ENCODE results near the gene ZBTB44. TPM values are rescaled to one million over a fixed set of nuclear protein-coding genes. Genes with fewer than 3 reads are reported as not detected.

ZBTB44 gene
- total RNA-seq, 2 donors from 2014 or later, result 66.1 to 69.2 TPM

DNA sequence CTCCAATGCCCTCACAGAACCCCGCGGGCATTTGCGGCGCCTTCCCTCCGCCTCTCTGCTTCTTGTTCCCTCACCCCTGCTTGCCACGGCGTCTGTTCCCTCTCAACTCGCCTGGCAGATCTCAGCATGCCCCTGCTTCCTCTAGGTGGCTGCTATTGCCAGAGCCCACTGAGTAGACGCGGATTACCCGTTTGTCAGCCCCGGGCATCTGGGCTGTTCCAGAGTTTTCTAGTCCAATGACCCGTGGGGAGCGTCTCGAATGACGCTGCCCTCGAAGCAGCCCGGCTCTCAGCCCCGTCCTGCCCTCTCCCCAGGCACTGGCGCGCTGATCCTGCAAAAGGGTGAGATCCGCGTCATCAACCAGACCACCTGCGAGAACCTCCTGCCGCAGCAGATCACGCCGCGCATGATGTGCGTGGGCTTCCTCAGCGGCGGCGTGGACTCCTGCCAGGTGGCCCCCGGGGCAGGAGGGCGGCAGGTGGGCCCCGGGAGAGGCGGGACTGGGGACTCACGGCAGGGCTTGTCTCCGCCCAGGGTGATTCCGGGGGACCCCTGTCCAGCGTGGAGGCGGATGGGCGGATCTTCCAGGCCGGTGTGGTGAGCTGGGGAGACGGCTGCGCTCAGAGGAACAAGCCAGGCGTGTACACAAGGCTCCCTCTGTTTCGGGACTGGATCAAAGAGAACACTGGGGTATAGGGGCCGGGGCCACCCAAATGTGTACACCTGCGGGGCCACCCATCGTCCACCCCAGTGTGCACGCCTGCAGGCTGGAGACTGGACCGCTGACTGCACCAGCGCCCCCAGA is 105.4 kb downstream of the ZBTB44 start:
- 95 to 96% methylated on average over 41 to 53 of the region's 53 CpGs for WGBS, 2 experiments (ENCODE audit: insufficient coverage in 1 of 2, insufficient read length in 1 of 2)
- H3K36me3 Mint-ChIP-seq (ENCODE audit: low read depth), result peaks cover 11% of the 10 kb centered on the region
- H3K9me3 Mint-ChIP-seq, result no peaks in the 10 kb centered on the region
- Histone ChIP-seq H3K9ac (ENCODE audit: extremely low read depth, low read length, poor library complexity, severe bottlenecking) (no peak overlapping the region), H3K27me3 (ENCODE audit: control insufficient read depth, insufficient read depth, low read length, poor library complexity, severe bottlenecking) (no peaks in the 10 kb centered on the region), H3K27ac (ENCODE audit: low read depth, low read length) (no peak overlapping the region), H3K4me1 (ENCODE audit: control insufficient read depth, insufficient read depth, low read length) (no peaks in the 10 kb centered on the region), H3K36me3 (ENCODE audit: control insufficient read depth, insufficient read depth, low read length) (no peaks in the 10 kb centered on the region), H3K4me3 (ENCODE audit: low read length) (no peak overlapping the region), H3K9me3 (ENCODE audit: control insufficient read depth, low read length) (no peaks in the 10 kb centered on the region)
- H3K27me3 Mint-ChIP-seq (ENCODE audit: insufficient read depth), result no peaks in the 10 kb centered on the region
- DNase-seq, result peak; percentile 39
- no peak overlapping the region for H3K27ac Mint-ChIP-seq
- H3K4me3 Mint-ChIP-seq, result no peak overlapping the region
- no peaks in the 10 kb centered on the region for H3K4me1 Mint-ChIP-seq
- TF ChIP-seq, protein P1, sequence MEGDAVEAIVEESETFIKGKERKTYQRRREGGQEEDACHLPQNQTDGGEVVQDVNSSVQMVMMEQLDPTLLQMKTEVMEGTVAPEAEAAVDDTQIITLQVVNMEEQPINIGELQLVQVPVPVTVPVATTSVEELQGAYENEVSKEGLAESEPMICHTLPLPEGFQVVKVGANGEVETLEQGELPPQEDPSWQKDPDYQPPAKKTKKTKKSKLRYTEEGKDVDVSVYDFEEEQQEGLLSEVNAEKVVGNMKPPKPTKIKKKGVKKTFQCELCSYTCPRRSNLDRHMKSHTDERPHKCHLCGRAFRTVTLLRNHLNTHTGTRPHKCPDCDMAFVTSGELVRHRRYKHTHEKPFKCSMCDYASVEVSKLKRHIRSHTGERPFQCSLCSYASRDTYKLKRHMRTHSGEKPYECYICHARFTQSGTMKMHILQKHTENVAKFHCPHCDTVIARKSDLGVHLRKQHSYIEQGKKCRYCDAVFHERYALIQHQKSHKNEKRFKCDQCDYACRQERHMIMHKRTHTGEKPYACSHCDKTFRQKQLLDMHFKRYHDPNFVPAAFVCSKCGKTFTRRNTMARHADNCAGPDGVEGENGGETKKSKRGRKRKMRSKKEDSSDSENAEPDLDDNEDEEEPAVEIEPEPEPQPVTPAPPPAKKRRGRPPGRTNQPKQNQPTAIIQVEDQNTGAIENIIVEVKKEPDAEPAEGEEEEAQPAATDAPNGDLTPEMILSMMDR (conservative IDR thresholded peaks at IDR 0.05), result no peak

DNA sequence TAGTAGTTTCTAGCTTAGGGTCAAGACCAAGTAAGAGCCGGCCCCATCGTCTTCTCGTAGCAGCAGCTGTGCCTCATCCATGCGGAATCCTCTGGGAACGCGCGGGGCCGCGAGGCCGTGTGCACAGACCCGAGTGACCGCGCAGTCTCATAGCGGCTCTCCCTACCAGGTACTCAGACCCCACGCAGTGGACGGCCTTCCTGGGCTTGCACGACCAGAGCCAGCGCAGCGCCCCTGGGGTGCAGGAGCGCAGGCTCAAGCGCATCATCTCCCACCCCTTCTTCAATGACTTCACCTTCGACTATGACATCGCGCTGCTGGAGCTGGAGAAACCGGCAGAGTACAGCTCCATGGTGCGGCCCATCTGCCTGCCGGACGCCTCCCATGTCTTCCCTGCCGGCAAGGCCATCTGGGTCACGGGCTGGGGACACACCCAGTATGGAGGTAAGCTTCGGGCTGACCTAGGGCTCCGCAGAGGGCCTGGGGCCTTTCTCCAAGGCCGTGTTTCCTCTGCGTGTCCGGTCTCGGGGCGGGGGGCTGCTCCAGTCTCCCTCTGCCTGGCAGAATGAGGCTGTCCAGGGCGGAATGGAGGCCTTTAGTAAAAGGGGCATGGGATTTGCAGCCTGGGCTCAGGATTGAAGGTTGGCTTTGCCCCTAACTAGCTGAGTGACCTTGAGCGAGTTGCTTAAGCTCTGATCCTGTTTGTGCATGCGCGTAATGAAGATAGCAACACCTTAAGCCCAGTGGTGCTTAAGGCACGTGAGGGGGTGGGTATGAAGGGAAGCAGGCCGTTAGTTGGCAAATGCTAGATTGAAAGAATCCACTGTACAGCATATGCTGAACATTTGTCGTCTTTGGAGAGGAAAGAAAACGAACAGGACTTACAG is 106.2 kb downstream of the ZBTB44 start:
- no peak overlapping the region for H3K4me3 Mint-ChIP-seq
- Histone ChIP-seq H3K4me3 (ENCODE audit: low read length) (no peak overlapping the region), H3K36me3 (ENCODE audit: control insufficient read depth, insufficient read depth, low read length) (no peaks in the 10 kb centered on the region), H3K4me1 (ENCODE audit: control insufficient read depth, insufficient read depth, low read length) (no peaks in the 10 kb centered on the region), H3K27me3 (ENCODE audit: control insufficient read depth, insufficient read depth, low read length, poor library complexity, severe bottlenecking) (no peaks in the 10 kb centered on the region), H3K9ac (ENCODE audit: extremely low read depth, low read length, poor library complexity, severe bottlenecking) (no peak overlapping the region), H3K9me3 (ENCODE audit: control insufficient read depth, low read length) (no peaks in the 10 kb centered on the region), H3K27ac (ENCODE audit: low read depth, low read length) (no peak overlapping the region)
- no peaks in the 10 kb centered on the region for H3K4me1 Mint-ChIP-seq
- no peaks in the 10 kb centered on the region for H3K27me3 Mint-ChIP-seq (ENCODE audit: insufficient read depth)
- TF ChIP-seq, protein P1 (conservative IDR thresholded peaks at IDR 0.05), result no peak
- H3K9me3 Mint-ChIP-seq, result no peaks in the 10 kb centered on the region
- peaks cover 12% of the 10 kb centered on the region for H3K36me3 Mint-ChIP-seq (ENCODE audit: low read depth)
- H3K27ac Mint-ChIP-seq, result no peak overlapping the region
- 91 to 94% methylated on average over 30 to 45 of the region's 45 CpGs for WGBS, 2 experiments (ENCODE audit: insufficient coverage in 1 of 2, insufficient read length in 1 of 2)
- DNase-seq, result peak; percentile 42

DNA sequence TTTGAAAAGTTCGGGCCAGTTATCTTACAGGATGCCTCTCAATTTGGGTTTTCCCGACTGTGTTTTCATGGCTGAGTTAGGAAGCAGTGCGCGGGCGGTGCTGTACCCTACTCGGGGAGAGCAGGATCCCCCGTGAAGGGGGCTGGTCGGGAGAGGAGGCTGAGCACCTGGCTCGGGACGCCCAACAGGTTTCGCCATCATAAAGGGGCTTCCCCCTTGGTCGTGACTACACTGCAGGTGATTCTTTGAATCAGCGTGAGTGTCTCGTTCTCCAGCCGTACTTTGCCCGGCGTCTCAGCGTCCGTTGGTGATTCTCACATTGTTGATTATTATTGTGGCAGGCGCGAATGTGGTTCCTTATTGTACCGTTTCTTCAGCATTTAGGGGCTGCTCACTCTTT is 108.6 kb downstream of the ZBTB44 start:
- no peak overlapping the region for H3K4me3 ChIP-seq (ENCODE audit: low read length)
- TF ChIP-seq, protein P1 (conservative IDR thresholded peaks at IDR 0.05), result no peak
- no peaks in the 10 kb centered on the region for H3K4me1 ChIP-seq (ENCODE audit: control insufficient read depth, insufficient read depth, low read length)
- no peak overlapping the region for H3K27ac Mint-ChIP-seq
- no peak overlapping the region for H3K9ac ChIP-seq (ENCODE audit: extremely low read depth, low read length, poor library complexity, severe bottlenecking)
- H3K36me3 Mint-ChIP-seq (ENCODE audit: low read depth), result peaks cover 32% of the 10 kb centered on the region
- H3K9me3 ChIP-seq (ENCODE audit: control insufficient read depth, low read length), result no peaks in the 10 kb centered on the region
- H3K9me3 Mint-ChIP-seq, result peaks cover 12% of the 10 kb centered on the region
- no peaks in the 10 kb centered on the region for H3K4me1 Mint-ChIP-seq
- 91 to 92% methylated on average over 17 to 22 of the region's 22 CpGs for WGBS, 2 experiments (ENCODE audit: insufficient coverage in 1 of 2, insufficient read length in 1 of 2)
- no peak overlapping the region for H3K27ac ChIP-seq (ENCODE audit: low read depth, low read length)
- no peaks in the 10 kb centered on the region for H3K27me3 ChIP-seq (ENCODE audit: control insufficient read depth, insufficient read depth, low read length, poor library complexity, severe bottlenecking)
- DNase-seq, result no peak
- H3K36me3 ChIP-seq (ENCODE audit: control insufficient read depth, insufficient read depth, low read length), result no peaks in the 10 kb centered on the region
- H3K4me3 Mint-ChIP-seq, result no peak overlapping the region
- H3K27me3 Mint-ChIP-seq (ENCODE audit: insufficient read depth), result no peaks in the 10 kb centered on the region
